Testis (tissue), 2 donors: ENCODE results near the gene SASH1.

ENCODE experiments used
- POLR2A ChIP-seq: fragments of 450-650 bp; IDR thresholded peaks from one replicate; pipeline ENCODE4 v1.6.1; 2017; ENCODE audit warnings: antibody characterized with exemption, mild to moderate bottlenecking, moderate library complexity
- TF ChIP-seq, protein P1 (sequence below), 3 experiments: fragments of 450-650 bp in 2 of 3; fragments of 200-600 bp in 1 of 3; sonication (generic) in 1 of 3; IDR thresholded peaks; one replicate each; pipeline ENCODE4 v1.5.1; 2016 to 2019; ENCODE audit warnings: antibody characterized with exemption in 3 of 3, mild to moderate bottlenecking in 2 of 3, moderate library complexity in 1 of 3

DNA sequence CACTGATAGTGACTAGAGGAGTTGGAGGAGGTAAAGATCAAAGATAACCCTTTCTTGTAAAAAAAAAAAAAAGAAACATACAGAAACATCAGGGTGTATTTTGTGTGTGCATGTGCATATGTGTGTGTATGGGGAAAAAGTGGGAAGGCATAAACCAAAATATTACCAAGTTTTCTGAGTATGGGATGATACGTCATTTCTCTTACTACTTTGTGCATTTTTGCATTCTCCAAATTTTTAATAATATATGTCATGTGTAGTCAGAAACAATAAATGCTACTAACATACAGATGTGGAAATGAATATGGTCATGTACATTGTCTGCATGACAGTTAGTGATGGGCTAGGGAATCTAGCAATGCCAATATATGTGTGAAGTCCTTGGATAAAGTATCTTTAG lies 161.1 kb downstream of the SASH1 start:
- no peak for TF ChIP-seq POLR2A
- TF ChIP-seq, protein P1, sequence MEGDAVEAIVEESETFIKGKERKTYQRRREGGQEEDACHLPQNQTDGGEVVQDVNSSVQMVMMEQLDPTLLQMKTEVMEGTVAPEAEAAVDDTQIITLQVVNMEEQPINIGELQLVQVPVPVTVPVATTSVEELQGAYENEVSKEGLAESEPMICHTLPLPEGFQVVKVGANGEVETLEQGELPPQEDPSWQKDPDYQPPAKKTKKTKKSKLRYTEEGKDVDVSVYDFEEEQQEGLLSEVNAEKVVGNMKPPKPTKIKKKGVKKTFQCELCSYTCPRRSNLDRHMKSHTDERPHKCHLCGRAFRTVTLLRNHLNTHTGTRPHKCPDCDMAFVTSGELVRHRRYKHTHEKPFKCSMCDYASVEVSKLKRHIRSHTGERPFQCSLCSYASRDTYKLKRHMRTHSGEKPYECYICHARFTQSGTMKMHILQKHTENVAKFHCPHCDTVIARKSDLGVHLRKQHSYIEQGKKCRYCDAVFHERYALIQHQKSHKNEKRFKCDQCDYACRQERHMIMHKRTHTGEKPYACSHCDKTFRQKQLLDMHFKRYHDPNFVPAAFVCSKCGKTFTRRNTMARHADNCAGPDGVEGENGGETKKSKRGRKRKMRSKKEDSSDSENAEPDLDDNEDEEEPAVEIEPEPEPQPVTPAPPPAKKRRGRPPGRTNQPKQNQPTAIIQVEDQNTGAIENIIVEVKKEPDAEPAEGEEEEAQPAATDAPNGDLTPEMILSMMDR (IDR thresholded peaks at IDR 0.05): no peak
